ENCODE results near the gene MAPKAP1.

- TF ChIP-seq, protein P1, sequence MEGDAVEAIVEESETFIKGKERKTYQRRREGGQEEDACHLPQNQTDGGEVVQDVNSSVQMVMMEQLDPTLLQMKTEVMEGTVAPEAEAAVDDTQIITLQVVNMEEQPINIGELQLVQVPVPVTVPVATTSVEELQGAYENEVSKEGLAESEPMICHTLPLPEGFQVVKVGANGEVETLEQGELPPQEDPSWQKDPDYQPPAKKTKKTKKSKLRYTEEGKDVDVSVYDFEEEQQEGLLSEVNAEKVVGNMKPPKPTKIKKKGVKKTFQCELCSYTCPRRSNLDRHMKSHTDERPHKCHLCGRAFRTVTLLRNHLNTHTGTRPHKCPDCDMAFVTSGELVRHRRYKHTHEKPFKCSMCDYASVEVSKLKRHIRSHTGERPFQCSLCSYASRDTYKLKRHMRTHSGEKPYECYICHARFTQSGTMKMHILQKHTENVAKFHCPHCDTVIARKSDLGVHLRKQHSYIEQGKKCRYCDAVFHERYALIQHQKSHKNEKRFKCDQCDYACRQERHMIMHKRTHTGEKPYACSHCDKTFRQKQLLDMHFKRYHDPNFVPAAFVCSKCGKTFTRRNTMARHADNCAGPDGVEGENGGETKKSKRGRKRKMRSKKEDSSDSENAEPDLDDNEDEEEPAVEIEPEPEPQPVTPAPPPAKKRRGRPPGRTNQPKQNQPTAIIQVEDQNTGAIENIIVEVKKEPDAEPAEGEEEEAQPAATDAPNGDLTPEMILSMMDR (IDR thresholded peaks at IDR 0.05): no peak
- TF ChIP-seq POLR2A (IDR thresholded peaks at IDR 0.05): no peak
Observed at GRCh38 chr9:125497906-125498305, 209.1 kb downstream of the MAPKAP1 start.
